ENCODE data around the gene OR2J3. TPM values are rescaled to one million over a fixed set of nuclear protein-coding genes. Genes with fewer than 3 reads are reported as not detected.
"Not testable (repeated sequence)": the region's sequence is repeated elsewhere in the genome, so short reads cannot be mapped to it uniquely, and the experiment has no call there.

The OR2J3 gene
- total RNA-seq, 2 donors from 2014 or later = not detected

GRCh38 chr6:29137724-29138123 lies 29.9 kb downstream of the OR2J3 start:
- H3K4me3 Mint-ChIP-seq = no peak overlapping the region
- H3K27me3 Mint-ChIP-seq = peaks cover 17 to 30% of the 10 kb centered on the region in 2 donors
- ATAC-seq = no peak
- H3K36me3 Mint-ChIP-seq = no peaks in the 10 kb centered on the region
- H3K4me1 Mint-ChIP-seq (ENCODE audit: low read depth in 2 of 2) = no peaks in the 10 kb centered on the region
- no peak overlapping the region for H3K27ac Mint-ChIP-seq
- no peaks in the 10 kb centered on the region for H3K9me3 Mint-ChIP-seq
- DNase-seq (ENCODE audit: low spot score) = no peak

- Mint-ChIP-seq H3K9me3 (no peaks in the 10 kb centered on the region), H3K27me3 (peaks cover 15 to 37% of the 10 kb centered on the region in 2 donors), H3K27ac (no peak overlapping the region), H3K4me1 (ENCODE audit: low read depth in 2 of 2) (no peaks in the 10 kb centered on the region), H3K36me3 (no peaks in the 10 kb centered on the region), H3K4me3 (no peak overlapping the region)
- DNase-seq (ENCODE audit: low spot score) (no peak), ATAC-seq (no peak)
Measured at GRCh38 chr6:29141606-29142005, 33.7 kb downstream of the OR2J3 start.

- H3K9me3 Mint-ChIP-seq = no peaks in the 10 kb centered on the region
- no peak for ATAC-seq
- H3K36me3 Mint-ChIP-seq = no peaks in the 10 kb centered on the region
- H3K4me3 Mint-ChIP-seq = no peak overlapping the region
- H3K27ac Mint-ChIP-seq = no peak overlapping the region
- no peaks in the 10 kb centered on the region for H3K4me1 Mint-ChIP-seq (ENCODE audit: low read depth in 2 of 2)
- no peak for DNase-seq (ENCODE audit: low spot score)
- H3K27me3 Mint-ChIP-seq = peaks cover 16 to 44% of the 10 kb centered on the region in 2 donors
Measured at GRCh38 chr6:29142309-29142708, 34.5 kb downstream of the OR2J3 start.

- no peak overlapping the region for H3K4me3 Mint-ChIP-seq
- ATAC-seq = no peak
Measured at GRCh38 chr6:29146179-29146578, 38.3 kb downstream of the OR2J3 start.

GRCh38 chr6:29147074-29147473 lies 39.2 kb downstream of the OR2J3 start:
- ATAC-seq = no peak

More at GRCh38 chr6:29146179-29146578, 38.3 kb downstream of the OR2J3 start:
- DNase-seq (ENCODE audit: low spot score) = no peak
- H3K36me3 Mint-ChIP-seq = peaks cover 5% of the 10 kb centered on the region
- no peaks in the 10 kb centered on the region for H3K4me1 Mint-ChIP-seq (ENCODE audit: low read depth in 2 of 2)
- H3K27ac Mint-ChIP-seq = no peak overlapping the region
- H3K27me3 Mint-ChIP-seq = peaks cover 17 to 51% of the 10 kb centered on the region in 2 donors
- H3K9me3 Mint-ChIP-seq = peaks cover 3% of the 10 kb centered on the region

GRCh38 chr6:29149444-29149843 lies 41.6 kb downstream of the OR2J3 start:
- H3K9me3 Mint-ChIP-seq; H3K27ac Mint-ChIP-seq; H3K4me1 Mint-ChIP-seq (ENCODE audit: low read depth in 2 of 2): not testable (repeated sequence)

More at GRCh38 chr6:29147074-29147473, 39.2 kb downstream of the OR2J3 start:
- H3K36me3 Mint-ChIP-seq = peaks cover 5% of the 10 kb centered on the region
- peaks cover 18 to 53% of the 10 kb centered on the region in 2 donors for H3K27me3 Mint-ChIP-seq
- no peak overlapping the region for H3K27ac Mint-ChIP-seq
- H3K4me3 Mint-ChIP-seq = no peak overlapping the region
- H3K4me1 Mint-ChIP-seq (ENCODE audit: low read depth in 2 of 2) = no peaks in the 10 kb centered on the region
- DNase-seq (ENCODE audit: low spot score) = no peak
- peaks cover 3% of the 10 kb centered on the region for H3K9me3 Mint-ChIP-seq

GRCh38 chr6:29153083-29153482 lies 45.2 kb downstream of the OR2J3 start:
- H3K27me3 Mint-ChIP-seq = peaks cover 19 to 56% of the 10 kb centered on the region in 2 donors
- H3K9me3 Mint-ChIP-seq = peaks cover 7% of the 10 kb centered on the region
- peaks cover 5% of the 10 kb centered on the region for H3K36me3 Mint-ChIP-seq
- no peak overlapping the region for H3K27ac Mint-ChIP-seq
- H3K4me3 Mint-ChIP-seq = no peak overlapping the region
- no peaks in the 10 kb centered on the region for H3K4me1 Mint-ChIP-seq (ENCODE audit: low read depth in 2 of 2)
- ATAC-seq (no peak), DNase-seq (ENCODE audit: low spot score) (no peak)

More at GRCh38 chr6:29149444-29149843, 41.6 kb downstream of the OR2J3 start:
- not testable (repeated sequence) for H3K36me3 Mint-ChIP-seq; DNase-seq (ENCODE audit: low spot score); ATAC-seq; H3K4me3 Mint-ChIP-seq
- H3K27me3 Mint-ChIP-seq = peaks cover 22 to 69% of the 10 kb centered on the region in 2 donors

GRCh38 chr6:29155182-29155581 lies 47.3 kb downstream of the OR2J3 start:
- not testable (repeated sequence) for H3K4me3 Mint-ChIP-seq; H3K4me1 Mint-ChIP-seq (ENCODE audit: low read depth in 2 of 2); DNase-seq (ENCODE audit: low spot score); H3K36me3 Mint-ChIP-seq; H3K9me3 Mint-ChIP-seq; ATAC-seq; H3K27ac Mint-ChIP-seq
- H3K27me3 Mint-ChIP-seq = peaks cover 16 to 48% of the 10 kb centered on the region in 2 donors

- H3K9me3 Mint-ChIP-seq; DNase-seq (ENCODE audit: low spot score); H3K27ac Mint-ChIP-seq; H3K4me3 Mint-ChIP-seq; ATAC-seq; H3K4me1 Mint-ChIP-seq (ENCODE audit: low read depth in 2 of 2); H3K36me3 Mint-ChIP-seq: not testable (repeated sequence)
- peaks cover 16 to 56% of the 10 kb centered on the region in 2 donors for H3K27me3 Mint-ChIP-seq
Measured at GRCh38 chr6:29159922-29160321, 52.1 kb downstream of the OR2J3 start.

Other genes with a start within 250 kb of the OR2J3 start
- gene TRIM27, start 184.1 kb upstream of the OR2J3 start, total RNA-seq = 10 to 100 TPM; 49.1 to 74.0 TPM
- under 1 TPM; 0.19 to 0.28 TPM for gene ZNF311, start 102.7 kb upstream of the OR2J3 start, total RNA-seq
- not detected for gene OR2W1, start 62.9 kb upstream of the OR2J3 start, total RNA-seq
- gene OR2B3, start 20.7 kb upstream of the OR2J3 start, total RNA-seq = not detected
- not detected for gene OR2J1, start 8.6 kb upstream of the OR2J3 start, total RNA-seq
- gene OR2J2, start 62.8 kb downstream of the OR2J3 start, total RNA-seq = not detected
- not detected for gene OR14J1, start 193.6 kb downstream of the OR2J3 start, total RNA-seq

Measured in natural killer cell treated with Interleukin-12 subunit alpha and Interleukin-12 subunit beta and Interleukin-15 and Interleukin-18, amount 100 ng/mL, for 72 hours (primary cell).